NCI-H1436 treated with DMSO at 0.1 percent for 48 hours (cell line): ENCODE results near the gene TMA7B.
"Not testable (repeated sequence)": the region's sequence is repeated elsewhere in the genome, so short reads cannot be mapped to it uniquely, and the experiment has no call there.

Experiments
- DNase-seq: peaks from one replicate; lab custom pipeline; 2025; lab: John Stamatoyannopoulos, UW

Gene TMA7B

DNA sequence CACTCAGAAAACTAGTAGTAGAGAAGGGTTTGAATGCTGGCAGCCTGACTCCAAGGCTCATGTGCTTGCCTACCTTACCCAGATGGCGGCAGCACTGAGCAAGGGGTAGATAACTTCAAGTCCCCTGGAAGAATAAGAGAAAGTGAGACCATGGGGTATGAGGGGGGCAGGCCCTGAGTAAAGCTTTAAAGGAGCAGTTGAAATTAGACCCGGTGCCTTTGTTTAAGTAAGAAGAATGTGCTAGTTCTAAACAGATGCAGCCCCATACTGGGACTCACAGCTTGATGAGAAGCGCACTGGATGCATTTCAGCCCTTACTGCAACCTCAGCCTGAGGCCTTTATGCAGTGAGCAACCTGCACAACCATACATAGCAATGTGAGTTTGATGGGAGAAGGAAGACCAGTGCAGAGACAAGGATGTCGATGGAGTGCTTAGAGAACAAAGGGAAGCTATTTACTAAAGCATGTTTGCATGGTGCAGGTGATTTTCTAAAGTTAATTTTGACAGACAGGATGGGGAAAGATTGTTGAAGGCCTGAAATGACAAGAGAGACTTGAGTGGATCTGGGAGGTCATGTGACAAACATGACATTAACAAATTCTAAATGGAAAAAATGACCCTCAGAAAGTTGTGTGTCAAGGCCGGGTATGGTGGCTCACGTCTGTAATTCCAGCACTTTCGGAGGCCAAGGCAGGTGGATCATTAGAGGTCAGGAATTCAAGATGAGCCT, 27.1 kb upstream of the TMA7B start:
- DNase-seq = no peak

DNA sequence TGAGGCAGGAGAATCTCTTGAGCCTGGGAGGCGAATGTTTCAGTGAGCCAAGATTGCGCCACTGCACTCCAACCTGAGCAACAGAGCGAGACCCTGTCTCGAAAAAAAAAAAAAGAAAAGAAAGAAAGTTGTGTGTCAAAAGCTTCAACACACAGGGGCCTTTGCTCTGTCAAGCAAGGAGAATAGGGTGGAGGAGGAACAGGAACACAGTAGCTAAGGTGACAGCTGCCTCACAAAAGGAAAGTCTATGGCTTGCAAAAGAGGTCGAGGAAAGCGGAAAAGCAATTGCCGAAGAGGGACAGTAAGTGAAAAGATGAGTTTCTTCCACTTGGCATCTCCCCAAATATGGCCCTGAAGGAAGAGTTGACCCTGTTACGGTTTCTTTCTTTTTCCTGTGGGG, 26.5 kb upstream of the TMA7B start:
- no peak for DNase-seq

DNA sequence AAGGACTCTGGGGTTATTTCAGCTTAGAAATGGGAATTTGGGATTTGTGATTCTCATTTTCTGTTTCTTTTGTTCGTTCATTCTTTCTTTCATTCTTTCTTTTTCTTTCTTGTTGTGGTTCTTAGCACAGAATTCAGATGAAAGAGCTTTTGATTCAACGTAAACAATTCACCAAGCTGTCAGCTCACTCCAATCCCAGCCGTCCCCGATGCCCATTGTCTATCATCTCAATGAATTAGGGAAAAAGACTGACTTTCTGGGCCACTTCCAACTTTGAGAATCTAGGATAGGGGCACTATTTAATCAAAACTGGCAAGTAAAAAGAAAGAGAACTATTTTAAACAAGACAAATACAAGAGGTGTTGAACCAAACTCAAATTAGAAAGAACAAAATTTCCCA, 25.1 kb upstream of the TMA7B start:
- DNase-seq = no peak

DNA sequence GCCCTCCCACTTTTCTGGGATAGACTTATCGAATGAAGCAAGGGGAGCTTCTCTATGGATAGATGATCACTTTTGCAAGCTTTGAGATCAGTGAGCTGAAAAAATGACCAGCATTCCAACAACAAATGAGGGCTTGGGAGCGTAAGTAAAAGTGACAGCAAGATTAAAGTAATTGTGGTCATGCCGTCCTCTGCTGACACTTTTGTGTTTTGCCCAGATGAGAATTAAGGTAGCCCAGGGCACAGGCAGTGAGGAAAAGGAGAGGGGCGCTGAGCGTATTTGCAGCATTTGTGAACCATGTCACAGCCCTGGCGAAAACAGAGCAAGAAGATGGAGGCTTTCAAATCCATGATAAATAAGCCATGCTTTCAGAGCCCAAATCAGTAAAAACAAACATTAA, 24.6 kb upstream of the TMA7B start:
- no peak for DNase-seq

DNA sequence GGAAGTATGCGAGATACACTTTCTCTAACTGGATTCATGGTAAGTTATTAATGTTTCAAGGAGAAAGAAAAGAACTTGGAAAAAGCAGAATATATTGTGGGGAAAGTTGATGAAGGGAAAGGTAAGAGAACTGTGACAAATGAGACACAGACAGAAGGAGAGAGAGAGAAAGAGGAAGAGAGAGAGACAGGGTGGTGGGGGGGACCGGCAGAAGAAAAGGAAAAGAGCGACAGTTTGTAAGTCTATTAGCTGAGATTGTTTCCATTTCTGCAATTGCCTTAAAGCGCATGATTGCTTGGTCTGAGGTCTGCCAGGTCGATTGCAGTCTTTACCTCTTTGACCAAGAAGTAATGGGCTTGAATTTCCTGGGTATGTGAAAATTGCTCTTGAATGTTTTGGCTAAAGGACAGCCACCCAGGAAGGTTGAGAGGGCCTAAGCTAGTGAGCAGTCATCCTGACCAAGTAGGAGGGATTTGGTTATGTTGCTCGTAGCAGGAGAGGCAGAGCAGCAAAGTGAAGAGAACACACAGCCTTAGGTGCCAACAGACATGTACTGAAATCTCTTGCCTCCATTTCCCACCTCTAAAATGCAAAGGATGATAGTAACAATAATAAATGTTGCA, 23.6 kb upstream of the TMA7B start:
- DNase-seq = no peak

GRCh38 chr22:39937906-39938305, 22.3 kb upstream of the TMA7B start:
- no peak for DNase-seq

- no peak for DNase-seq
Measured at GRCh38 chr22:39938509-39939111, 21.6 kb upstream of the TMA7B start.

DNA sequence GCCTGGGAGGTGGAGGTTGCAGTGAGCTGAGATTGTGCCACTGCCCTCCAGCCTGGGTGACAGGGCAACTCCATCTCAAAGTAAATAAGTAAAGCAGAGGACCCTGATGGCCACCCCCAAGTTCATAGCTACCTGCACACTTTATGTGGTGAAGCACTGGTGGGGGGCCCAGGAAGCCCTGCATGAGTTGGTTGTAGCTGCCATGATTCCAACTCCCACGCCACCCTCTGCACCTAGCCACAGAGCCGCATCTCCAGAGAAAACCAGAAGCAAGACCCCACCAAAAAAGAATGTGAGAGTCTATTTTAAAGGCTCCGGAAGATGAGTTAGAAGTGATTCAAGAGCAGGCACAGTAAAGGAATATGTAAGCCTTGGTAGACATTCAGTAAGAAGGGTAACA, 20.4 kb upstream of the TMA7B start:
- no peak for DNase-seq

DNA sequence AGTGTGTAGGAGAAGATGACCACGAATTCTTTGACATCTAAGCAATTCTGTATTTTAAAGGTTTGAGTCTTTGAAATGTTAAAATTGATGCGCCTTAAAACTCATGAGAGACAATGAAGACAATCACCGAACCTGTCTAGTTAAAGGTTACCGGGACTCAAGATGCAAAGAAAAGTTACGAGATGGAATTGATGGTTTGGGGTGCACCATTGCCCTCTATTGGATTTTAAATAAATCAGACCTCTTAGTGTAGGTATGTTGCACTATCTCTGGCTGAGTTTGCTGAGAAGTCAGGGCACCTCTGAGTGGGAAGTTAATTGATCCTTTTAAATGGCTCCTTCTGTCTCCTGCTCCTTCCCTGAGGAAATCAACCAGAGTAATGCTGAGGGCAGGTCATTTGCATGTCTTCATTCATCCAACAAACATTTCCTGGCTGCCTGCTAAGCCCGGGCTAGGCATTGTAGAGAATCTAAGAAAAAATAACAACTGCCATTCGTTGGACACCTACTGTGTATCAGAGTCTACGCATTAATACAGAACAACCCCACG, 19.4 kb upstream of the TMA7B start:
- no peak for DNase-seq

DNA sequence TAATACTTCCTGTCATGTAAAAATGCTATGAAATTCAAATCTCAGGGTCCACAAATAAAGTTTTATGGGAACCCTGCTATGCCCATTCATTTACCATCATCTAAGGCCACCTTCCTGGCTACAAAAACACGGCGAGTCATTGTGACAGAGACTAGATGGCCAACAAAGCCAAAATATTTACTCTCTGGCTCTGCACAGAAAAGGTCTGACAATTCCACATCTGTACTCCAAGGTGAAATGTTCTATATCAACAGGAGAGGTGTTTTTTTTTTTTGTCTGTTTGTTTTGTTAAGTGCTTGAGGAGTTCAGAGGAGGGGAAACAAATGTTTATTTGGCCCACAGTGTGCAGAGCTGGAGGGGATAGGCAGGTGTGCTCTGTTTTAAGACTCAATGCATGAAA, 18.6 kb upstream of the TMA7B start:
- DNase-seq = no peak

GRCh38 chr22:39942439-39943230, 17.6 kb upstream of the TMA7B start:
- no peak for DNase-seq

DNA sequence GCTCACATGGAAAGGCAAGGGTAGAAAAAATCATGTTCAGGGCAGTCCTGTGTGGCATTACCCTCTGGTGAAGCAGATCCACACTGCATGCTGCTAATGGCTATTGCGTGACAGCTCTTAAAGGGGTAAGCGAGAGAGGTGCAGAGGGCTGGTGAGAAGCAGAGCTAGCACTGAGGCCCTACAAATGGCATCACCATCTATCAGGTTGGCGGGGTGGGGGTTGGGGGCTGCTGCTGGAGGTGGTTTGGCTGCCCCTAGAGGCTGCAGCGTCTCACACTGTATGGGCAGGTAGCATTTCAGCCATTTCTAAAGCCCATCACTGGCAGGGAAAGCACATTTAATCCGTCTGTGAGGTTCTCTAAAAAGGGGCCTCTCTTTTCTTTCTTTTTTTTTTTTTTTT, 16.9 kb upstream of the TMA7B start:
- no peak for DNase-seq

DNA sequence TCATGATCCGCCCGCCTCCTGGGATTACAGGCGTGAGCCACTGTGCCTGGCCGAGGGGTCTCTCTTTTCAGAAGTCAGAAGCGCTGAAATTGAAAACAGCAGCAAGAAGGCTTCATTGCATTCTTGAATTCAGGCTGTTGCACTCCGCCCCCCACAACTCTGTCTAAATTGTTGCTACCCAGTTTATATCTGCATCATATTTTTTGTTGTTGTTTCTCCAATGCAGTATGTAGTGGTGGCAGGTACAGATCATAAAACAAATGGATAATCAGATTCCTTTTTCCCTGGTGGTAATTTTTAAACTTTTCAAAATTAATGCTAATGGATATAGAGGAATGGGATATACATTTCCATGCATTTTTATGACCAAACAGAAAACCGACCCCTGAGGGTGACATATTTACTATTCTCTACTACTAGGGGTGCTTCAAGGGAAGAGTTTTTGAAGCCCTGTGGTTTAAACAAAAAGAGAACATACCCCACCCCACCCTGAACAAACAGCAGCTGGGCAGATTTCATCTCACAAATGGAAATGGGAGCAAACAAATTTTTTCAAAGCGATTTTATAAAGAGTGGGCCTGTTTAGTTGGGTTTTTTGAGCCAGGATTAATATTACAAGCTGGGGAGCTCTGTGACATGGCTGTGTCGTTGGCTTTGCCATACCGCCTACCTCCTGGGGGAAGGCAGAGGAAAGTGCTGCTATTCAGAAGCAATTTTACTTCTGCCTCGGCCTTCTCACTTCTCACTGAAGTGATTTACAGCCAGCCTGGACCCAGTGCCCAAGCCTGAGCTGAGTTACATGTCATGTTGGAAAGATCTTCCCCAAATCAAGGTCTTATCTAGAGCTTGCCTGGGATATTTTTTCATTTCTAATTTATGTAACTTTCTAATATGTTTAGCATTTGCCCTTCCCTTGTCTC, 16.0 kb upstream of the TMA7B start:
- no peak for DNase-seq

- no peak for DNase-seq
Measured at GRCh38 chr22:39946126-39946502, 14.1 kb upstream of the TMA7B start.

DNA sequence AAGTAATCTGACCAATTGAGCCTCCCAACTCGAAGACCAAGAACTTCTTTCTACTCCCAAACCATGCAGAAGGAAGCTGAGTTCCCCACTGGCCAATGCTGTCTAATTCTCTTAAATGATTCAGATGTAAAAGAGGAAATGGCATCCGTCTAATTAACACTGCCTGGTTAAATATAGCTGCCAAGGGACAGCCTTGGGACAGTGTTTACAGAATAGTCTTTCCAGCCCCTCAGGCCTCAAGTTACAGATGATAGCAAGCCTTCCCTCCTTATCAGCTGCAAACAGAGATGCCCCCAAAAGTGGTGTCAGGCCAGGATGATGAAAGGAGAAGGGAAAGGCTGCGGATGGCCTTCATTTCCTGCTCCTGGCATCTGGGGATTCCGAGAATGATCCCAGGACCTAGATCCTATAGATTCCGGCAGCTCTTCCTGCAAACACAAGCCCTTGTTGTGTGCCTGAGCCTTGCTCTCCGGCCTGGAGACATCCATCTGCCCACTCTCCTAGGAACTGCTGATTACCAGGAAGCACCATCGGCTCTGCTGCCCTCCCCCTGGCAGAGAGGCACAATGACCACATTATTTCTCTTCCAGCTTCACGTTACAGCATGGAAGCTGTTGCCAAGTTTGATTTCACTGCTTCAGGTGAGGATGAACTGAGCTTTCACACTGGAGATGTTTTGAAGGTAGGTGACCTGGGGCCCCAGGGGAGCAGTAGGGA, 13.5 kb upstream of the TMA7B start:
- no peak for DNase-seq

- no peak for DNase-seq
Measured at GRCh38 chr22:39947220-39948216, 12.7 kb upstream of the TMA7B start.

- no peak for DNase-seq
Measured at GRCh38 chr22:39949964-39950737, 10.0 kb upstream of the TMA7B start.

- not testable (repeated sequence) for DNase-seq
Measured at GRCh38 chr22:39951603-39952293, 8.4 kb upstream of the TMA7B start.
